H1 (cell line): ENCODE measurements around the gene SLC34A1. TPM values are rescaled to one million over a fixed set of nuclear protein-coding genes. Genes with fewer than 3 reads are reported as not detected.

ENCODE experiments used
- CTCF ChIA-PET: fragments of 300-600 bp; sonication (Branson Sonifier 250); formaldehyde crosslinking; loops from one replicate; lab custom pipeline; 2021; ENCODE audit not compliant: partially characterized antibody; lab: Charles Lee
- POLR2A ChIA-PET: fragments of 300-600 bp; sonication (Branson Sonifier 250); formaldehyde crosslinking; loops from one replicate; lab custom pipeline; 2021; ENCODE audit warnings: inconsistent platforms; ENCODE audit not compliant: partially characterized antibody; lab: Charles Lee
- DNase-seq, 2 experiments: peaks; one replicate each; pipeline versions ENCODE4 v3.0.0 to v3.0.0-alpha.2; 2010 to 2022; ENCODE audit warnings: low spot score in 2 of 2, low read depth in 1 of 2, mixed read lengths in 1 of 2
- FAIRE-seq: peaks from 2 replicates; lab custom pipeline; 2011; peaks lifted over from hg19 to GRCh38; lab: Jason Lieb, UNC
- H2AFZ ChIP-seq: 2 replicates; pipeline ENCODE4 v1.8.1; 2012; ENCODE audit warnings: low read length, inconsistent platforms
- H2AK5ac ChIP-seq: 2 replicates; pipeline ENCODE4 v1.6.1; 2013; ENCODE audit warnings: low read depth, low read length
- H2BK120ac ChIP-seq: replicated peaks from 2 replicates; pipeline ENCODE3; 2013; ENCODE audit warnings: low read depth, low read length, inconsistent platforms
- H2BK12ac ChIP-seq: 2 replicates; pipeline ENCODE4 v1.6.1; 2013; ENCODE audit warnings: low read depth, low read length
- H2BK15ac ChIP-seq: 2 replicates; pipeline ENCODE4 v1.6.1; 2013; ENCODE audit warnings: low read length
- H2BK20ac ChIP-seq: 2 replicates; pipeline ENCODE4 v1.6.1; 2013; ENCODE audit warnings: low read length
- H2BK5ac ChIP-seq: 2 replicates; pipeline ENCODE4 v1.6.1; 2013; ENCODE audit warnings: low read depth, low read length
- H3K14ac ChIP-seq: 2 replicates; pipeline ENCODE4 v1.6.1; 2013; ENCODE audit warnings: inconsistent platforms; ENCODE audit not compliant: insufficient read length
- H3K18ac ChIP-seq: 2 replicates; pipeline ENCODE4 v1.6.1; 2013; ENCODE audit warnings: low read length; ENCODE audit errors: extremely low read depth
- H3K23ac ChIP-seq: 2 replicates; pipeline ENCODE4 v1.6.1; 2013; ENCODE audit warnings: inconsistent platforms; ENCODE audit not compliant: insufficient read length
- H3K23me2 ChIP-seq: 2 replicates; pipeline ENCODE4 v1.6.1; 2013; ENCODE audit warnings: low read depth, low read length
- H3K27ac ChIP-seq: 2 replicates; pipeline ENCODE4 v1.6.1; 2011; ENCODE audit warnings: low read depth, low read length, inconsistent platforms
- H3K27me3 ChIP-seq, 4 experiments: replicated peaks in 1 of 4; 1 replicate in 1 of 4; 2 replicates in 3 of 4; pipeline versions ENCODE4 v1.6.1 to v1.8.1; 2011 to 2013; ENCODE audit warnings: low read length in 3 of 4, mild to moderate bottlenecking in 3 of 4, inconsistent platforms in 2 of 4, mixed read lengths in 2 of 4, moderate library complexity in 1 of 4; ENCODE audit not compliant: control insufficient read depth in 3 of 4, insufficient read depth in 3 of 4; ENCODE audit errors: extremely low read depth in 1 of 4
- H3K36me3 ChIP-seq, 4 experiments: 2 replicates each; pipeline versions ENCODE4 v1.6.1 to v1.8.1; 2011 to 2013; ENCODE audit warnings: mild to moderate bottlenecking in 4 of 4, low read length in 3 of 4, moderate library complexity in 2 of 4, control low read depth in 1 of 4, inconsistent platforms in 1 of 4; ENCODE audit not compliant: insufficient read depth in 4 of 4, control insufficient read depth in 2 of 4
- H3K4ac ChIP-seq: replicated peaks from 2 replicates; pipeline ENCODE3; 2013; ENCODE audit warnings: low read length, low read depth, mixed read lengths, inconsistent platforms; ENCODE audit not compliant: insufficient read length
- H3K4me1 ChIP-seq, 4 experiments: replicated peaks in 1 of 4; 1 replicate in 1 of 4; 2 replicates in 3 of 4; pipeline versions ENCODE4 v1.6.1 to v1.8.1; 2011 to 2013; ENCODE audit warnings: low read length in 3 of 4, inconsistent platforms in 2 of 4, mixed read lengths in 1 of 4; ENCODE audit not compliant: insufficient read depth in 4 of 4, control insufficient read depth in 3 of 4
- H3K4me2 ChIP-seq, 2 experiments: 2 replicates each; pipeline versions ENCODE4 v1.6.1 to v1.8.1; 2011 to 2013; ENCODE audit warnings: low read depth in 2 of 2, low read length in 2 of 2, control low read depth in 1 of 2, inconsistent platforms in 1 of 2, mild to moderate bottlenecking in 1 of 2; ENCODE audit not compliant: insufficient read depth in 1 of 2
- H3K4me3 ChIP-seq, 4 experiments: fragments of 200-600, 300-600 bp in 1 of 4; sonication (generic), shearing (Covaris generic), sonication (Bioruptor Twin) in 1 of 4; 2 replicates each; pipeline versions ENCODE4 v1.5.1 to v1.8.1; 2011 to 2016; ENCODE audit warnings: low read length in 4 of 4, low read depth in 3 of 4, control low read depth in 2 of 4, inconsistent platforms in 2 of 4, mild to moderate bottlenecking in 2 of 4, mixed read lengths in 1 of 4, moderate library complexity in 1 of 4; ENCODE audit not compliant: insufficient read depth in 2 of 4; ENCODE audit errors: extremely low read depth in 1 of 4
- H3K56ac ChIP-seq: replicated peaks from 2 replicates; pipeline ENCODE3; 2013; ENCODE audit warnings: low read depth, mild to moderate bottlenecking, mixed read lengths, low read length, inconsistent platforms; ENCODE audit not compliant: insufficient read length
- H3K79me1 ChIP-seq: 2 replicates; pipeline ENCODE4 v1.6.1; 2013; ENCODE audit warnings: low read depth, low read length, control low read depth
- H3K79me2 ChIP-seq, 2 experiments: 2 replicates each; pipeline versions ENCODE4 v1.6.1 to v1.8.1; 2012 to 2013; ENCODE audit warnings: low read length in 2 of 2, mild to moderate bottlenecking in 2 of 2, inconsistent platforms in 1 of 2; ENCODE audit not compliant: insufficient read depth in 2 of 2, control insufficient read depth in 1 of 2
- H3K9ac ChIP-seq, 4 experiments: replicated peaks in 1 of 4; 1 replicate in 1 of 4; 2 replicates in 3 of 4; pipeline versions ENCODE4 v1.6.1 to v1.8.1; 2011 to 2013; ENCODE audit warnings: low read depth in 3 of 4, low read length in 3 of 4, control low read depth in 2 of 4, mild to moderate bottlenecking in 2 of 4, moderate library complexity in 2 of 4, inconsistent platforms in 1 of 4; ENCODE audit errors: extremely low read depth in 1 of 4
- H3K9me3 ChIP-seq, 2 experiments: 2 replicates each; pipeline versions ENCODE4 v1.6.1 to v1.8.1; 2012 to 2013; ENCODE audit warnings: mild to moderate bottlenecking in 2 of 2, moderate library complexity in 2 of 2, control low read depth in 1 of 2, inconsistent platforms in 1 of 2, low read depth in 1 of 2, low read length in 1 of 2, mixed read lengths in 1 of 2; ENCODE audit not compliant: insufficient read depth in 2 of 2
- H4K20me1 ChIP-seq, 2 experiments: replicated peaks in 1 of 2; 2 replicates each; pipeline versions ENCODE3 to v1.8.1; 2011 to 2013; ENCODE audit warnings: inconsistent platforms in 2 of 2, low read length in 2 of 2, mild to moderate bottlenecking in 1 of 2; ENCODE audit not compliant: insufficient read depth in 2 of 2, control insufficient read depth in 1 of 2
- H4K5ac ChIP-seq: 2 replicates; pipeline ENCODE4 v1.6.1; 2013; ENCODE audit warnings: low read length, low read depth, mixed read lengths, inconsistent platforms; ENCODE audit not compliant: insufficient read length
- H4K8ac ChIP-seq: 2 replicates; pipeline ENCODE4 v1.8.0; 2013; ENCODE audit warnings: mild to moderate bottlenecking, moderate library complexity, low read length, inconsistent platforms; ENCODE audit not compliant: insufficient read depth; ENCODE audit errors: extremely low read depth
- H4K91ac ChIP-seq: replicated peaks from 2 replicates; pipeline ENCODE3; 2013; ENCODE audit warnings: low read length, mixed read lengths, inconsistent platforms; ENCODE audit not compliant: insufficient read length
- ASH2L ChIP-seq: fragments of 200-600, 300-600 bp; sonication (generic); IDR thresholded peaks from one replicate; pipeline ENCODE4 v1.7.1; 2017; ENCODE audit warnings: low read length
- ATF3 ChIP-seq: IDR thresholded peaks from 2 replicates; pipeline ENCODE4 v1.6.1; 2011; ENCODE audit warnings: low read depth, mild to moderate bottlenecking, low read length; ENCODE audit not compliant: insufficient read depth
- FOSL1 ChIP-seq: IDR thresholded peaks from 2 replicates; pipeline ENCODE4 v1.6.1; 2011; ENCODE audit warnings: mild to moderate bottlenecking, low read depth, low read length, moderate library complexity; ENCODE audit not compliant: insufficient read depth
- JUND ChIP-seq: IDR thresholded peaks from 2 replicates; pipeline ENCODE4 v1.6.1; 2011; ENCODE audit warnings: mild to moderate bottlenecking, improper control_type of control experiment, low read length
- POLR2AphosphoS5 ChIP-seq: IDR thresholded peaks from 2 replicates; pipeline ENCODE4 v1.6.1; 2011; ENCODE audit warnings: low read depth, low read length
- RNF2 ChIP-seq: fragments of 200-900, 300-1000 bp; sonication (generic); IDR thresholded peaks from 2 replicates; pipeline ENCODE4 v1.7.1; 2016; ENCODE audit warnings: borderline replicate concordance, low read depth, mild to moderate bottlenecking, antibody characterized with exemption, low read length; ENCODE audit not compliant: poor library complexity, severe bottlenecking; ENCODE audit errors: missing control alignments
- RXRA ChIP-seq: IDR thresholded peaks from 2 replicates; pipeline ENCODE4 v1.6.1; 2011; ENCODE audit warnings: low read depth, mild to moderate bottlenecking, low read length, moderate library complexity; ENCODE audit not compliant: insufficient read depth
- SAP30 ChIP-seq: fragments of 300-600 bp; sonication (generic); IDR thresholded peaks from 2 replicates; pipeline ENCODE4 v1.7.1; 2012; ENCODE audit warnings: low read length, moderate library complexity, mild to moderate bottlenecking, inconsistent platforms; ENCODE audit not compliant: insufficient read depth, insufficient replicate concordance
- SUZ12 ChIP-seq: fragments of 200-600 bp; sonication (generic); IDR thresholded peaks from 2 replicates; pipeline ENCODE4 v1.6.1; 2012; ENCODE audit warnings: mild to moderate bottlenecking, inconsistent platforms, low read length, moderate library complexity, mixed read lengths
- TCF12 ChIP-seq: IDR thresholded peaks from 2 replicates; pipeline ENCODE4 v1.6.1; 2011; ENCODE audit warnings: low read depth, mild to moderate bottlenecking, low read length
- USF2 ChIP-seq: IDR thresholded peaks from 2 replicates; pipeline ENCODE4 v1.6.1; 2011; ENCODE audit warnings: low read length, improper control_type of control experiment
- YY1 ChIP-seq: IDR thresholded peaks from 2 replicates; pipeline ENCODE4 v1.6.1; 2011; ENCODE audit warnings: low read depth, mild to moderate bottlenecking, low read length
- WGBS, 2 experiments: shearing (Covaris generic) in 1 of 2; methylation state at CpG; one replicate each; pipeline versions ENCODE4 v1.1.6 to v1.1.7; 2013 to 2015; ENCODE audit warnings: low lambda C conversion rate in 2 of 2, mixed read lengths in 2 of 2, inconsistent platforms in 1 of 2, low coverage in 1 of 2, missing lambda C conversion rate in 1 of 2; ENCODE audit not compliant: insufficient replicate concordance in 2 of 2, insufficient coverage in 1 of 2, insufficient read length in 1 of 2; ENCODE audit errors: extremely low coverage in 1 of 2, missing lambda C conversion rate in 1 of 2; 5-methylcytosine and 5-hydroxymethylcytosine counted together
- polyA plus RNA-seq, 7 experiments: library from polyadenylated mRNA; depleted of rRNA in 3 of 7; stranded (reverse) in 5 of 7; unstranded in 2 of 7; fragments of >200 nt in 5 of 7; fragments of 200-250 nt in 2 of 7; gene quantifications; 1 replicate in 5 of 7; 2 replicates in 1 of 7; 4 replicates in 1 of 7; pipeline versions ENCODE4 v1.2.1 to v1.2.3, GENCODE V29; 2011 to 2013; ENCODE audit warnings: missing spikeins in 2 of 7, mixed read lengths in 2 of 7
- total RNA-seq: library from RNA; stranded (reverse); fragmentation: NEBNext Ultra II Directional; extraction: Animal tissue kit (Norgen Biotek cat#: 25700); gene quantifications from 2 replicates; pipeline ENCODE4 v1.2.1, GENCODE V29; 2021

Gene SLC34A1
- total and polyA plus RNA-seq, 2 of the 8 experiments (the other 6 are each of a cell fraction or from before 2014, with no cell fraction given), result not detected

DNA sequence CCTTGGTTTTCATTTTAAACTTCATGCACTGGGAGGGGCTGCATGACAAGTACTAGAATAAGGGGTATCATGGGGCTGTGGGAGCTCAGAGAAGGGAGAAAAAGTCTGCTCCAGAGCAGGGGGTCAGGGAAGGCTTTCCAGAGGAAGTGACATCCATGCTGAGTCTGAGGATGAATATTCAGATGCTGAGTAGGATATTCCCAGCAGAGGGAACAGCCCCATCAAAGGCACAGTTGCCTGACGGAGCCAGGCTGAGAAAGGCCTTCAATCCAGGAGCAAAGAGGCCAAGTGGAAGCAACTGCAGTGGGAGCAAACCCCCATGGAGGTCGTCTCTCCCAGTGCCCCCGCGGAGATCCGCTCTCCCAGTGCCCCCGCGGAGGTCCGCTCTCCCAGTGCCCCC is 11.8 kb downstream of the SLC34A1 start:
- Histone ChIP-seq H4K20me1 (no peaks in the 10 kb centered on the region), H4K8ac (no peak overlapping the region), H2BK20ac (no peak overlapping the region), H2BK5ac (no peak overlapping the region), H2BK120ac (no peak overlapping the region), H3K9ac (no peak overlapping the region), H3K56ac (no peak overlapping the region), H3K79me2 (no peaks in the 10 kb centered on the region), H3K4me1 (no peaks in the 10 kb centered on the region; a peak in 1 of 7 replicates), H3K79me1 (no peaks in the 10 kb centered on the region), H3K4me3 (no peak overlapping the region), H3K4ac (peak overlapping the region; percentile 33), H2AFZ (no peak overlapping the region), H3K9me3 (no peaks in the 10 kb centered on the region), H3K36me3 (no peaks in the 10 kb centered on the region), H2AK5ac (no peak overlapping the region; the same call in 1 of the 2 replicates), H3K23me2 (no peaks in the 10 kb centered on the region), H3K4me2 (no peak overlapping the region), H4K5ac (no peak overlapping the region), H2BK12ac (no peak overlapping the region), H3K23ac (no peak overlapping the region), H2BK15ac (no peak overlapping the region), H3K18ac (no peak overlapping the region), H4K91ac (no peak overlapping the region), H3K14ac (no peak overlapping the region), H3K27me3 (peaks cover 0 to 9% (median 3%) of the 10 kb centered on the region in 4 experiments; a peak in 5 of 7 replicates), H3K27ac (no peak overlapping the region)
- POLR2A ChIA-PET, result interaction anchor here (0.8 kb wide), 1 partner anchor 25 kb away, joined by 3 read pairs; no protein-coding TSS in a partner anchor
- CTCF ChIA-PET, result interaction anchor here (7.7 to 18.7 kb wide), 3 partner anchors 7 to 51 kb away, joined by 164 to 430 read pairs (median 363); partner anchors contain the start of genes PFN3 and PRR7
- 78% methylated on average over 8 of the region's 8 CpGs; no CpG with 5 or more reads in 1 of the 2 experiments for WGBS, 2 experiments
- DNase-seq, result no peak
- FAIRE-seq, result no peak
- TF ChIP-seq YY1, result no peak
- no peak for TF ChIP-seq USF2
- no peak for TF ChIP-seq ATF3
- no peak for TF ChIP-seq RXRA
- no peak for TF ChIP-seq SUZ12
- TF ChIP-seq SAP30, result no peak
- TF ChIP-seq RNF2, result no peak
- no peak for TF ChIP-seq POLR2AphosphoS5
- TF ChIP-seq ASH2L, result no peak
- no peak for TF ChIP-seq TCF12
- no peak for TF ChIP-seq JUND
- no peak for TF ChIP-seq FOSL1
